Breast epithelium (tissue), 4 donors: ENCODE data around the gene MBD3. TPM values are rescaled to one million over a fixed set of nuclear protein-coding genes. Genes with fewer than 3 reads are reported as not detected.

Experiments
- DNase-seq, 2 donors: peaks; one replicate each; pipeline ENCODE4 v3.0.0-alpha.2; 2019; ENCODE audit warnings: low spot score in 2 of 2
- H3K27ac ChIP-seq, 2 donors: fragments of 200-600 bp; sonication (generic) in 1 of 2; one replicate each; pipeline ENCODE4 v1.5.1; 2016 to 2019; ENCODE audit warnings: mild to moderate bottlenecking in 1 of 2
- H3K27me3 ChIP-seq, 2 donors: fragments of 200-600 bp; sonication (generic) in 1 of 2; one replicate each; pipeline versions ENCODE4 v1.5.1 to v1.6.0; 2017 to 2019; ENCODE audit warnings: control low read depth in 1 of 2, mild to moderate bottlenecking in 1 of 2
- H3K36me3 ChIP-seq: fragments of 200-600 bp; one replicate; pipeline ENCODE4 v1.5.1; 2019
- H3K4me1 ChIP-seq, 2 donors: fragments of 200-600 bp; sonication (generic); one replicate each; pipeline ENCODE4 v1.5.1; 2016 to 2019; ENCODE audit warnings: control low read depth in 1 of 2
- H3K4me3 ChIP-seq, 3 donors: fragments of 200-600 bp; sonication (generic); 1 replicate in 2 of 3; 2 replicates in 1 of 3; pipeline ENCODE4 v1.5.1; 2016 to 2019; ENCODE audit warnings: mild to moderate bottlenecking in 3 of 3, moderate library complexity in 2 of 3
- H3K9me3 ChIP-seq, 2 donors: fragments of 200-600 bp; sonication (generic) in 1 of 2; one replicate each; pipeline ENCODE4 v1.5.1; 2016 to 2019; ENCODE audit warnings: control low read depth in 1 of 2
- POLR2A ChIP-seq: fragments of 450-650 bp; IDR thresholded peaks from one replicate; pipeline ENCODE4 v1.6.1; 2016; ENCODE audit warnings: antibody characterized with exemption, mild to moderate bottlenecking, moderate library complexity
- POLR2AphosphoS5 ChIP-seq, 3 donors: sonication (generic); formaldehyde crosslinking; IDR thresholded peaks; one replicate each; pipeline ENCODE4 v1.6.1; 2017; ENCODE audit warnings: antibody characterized with exemption in 3 of 3
- intact Hi-C: fragments of 100-400 bp; cut with DNase I; formaldehyde crosslinking; loops from one replicate; pipeline ENCODE4 v1.15.1; 2023; ENCODE audit warnings: low total_unique reads
- total RNA-seq, 3 donors: library from RNA; depleted of rRNA; stranded (reverse); fragments of >200 nt; gene quantifications; one replicate each; pipeline ENCODE4 v1.1.0, GENCODE V29; 2016
- TF ChIP-seq, protein P1 (sequence below), 3 donors: fragments of 450-650 bp; IDR thresholded peaks; one replicate each; pipeline ENCODE4 v1.5.1; 2016 to 2017; ENCODE audit warnings: antibody characterized with exemption in 3 of 3, mild to moderate bottlenecking in 3 of 3, moderate library complexity in 3 of 3

Gene MBD3
- total RNA-seq, 3 donors from 2014 or later: 51.8 to 71.3 (median 70.8) TPM

GRCh38 chr19:1590641-1591397 is 1.8 kb downstream of the MBD3 start:
- Histone ChIP-seq H3K4me3 (peak overlapping the region; percentile 73 to 91 (median 81)), H3K9me3 (no peaks in the 10 kb centered on the region), H3K4me1 (peaks cover 9 to 12% of the 10 kb centered on the region in 2 donors), H3K27me3 (no peaks in the 10 kb centered on the region), H3K27ac (peak overlapping the region; percentile 46 to 87), H3K36me3 (no peaks in the 10 kb centered on the region)
- no peak for DNase-seq
- intact Hi-C loops: no loop called here
- TF ChIP-seq POLR2A: no peak

GRCh38 chr19:1587872-1588271 is 4.8 kb downstream of the MBD3 start:
- DNase-seq: no peak
- peak overlapping the region in 1 of 2 donors; percentile 2 for H3K27ac ChIP-seq
- TF ChIP-seq, protein P1, sequence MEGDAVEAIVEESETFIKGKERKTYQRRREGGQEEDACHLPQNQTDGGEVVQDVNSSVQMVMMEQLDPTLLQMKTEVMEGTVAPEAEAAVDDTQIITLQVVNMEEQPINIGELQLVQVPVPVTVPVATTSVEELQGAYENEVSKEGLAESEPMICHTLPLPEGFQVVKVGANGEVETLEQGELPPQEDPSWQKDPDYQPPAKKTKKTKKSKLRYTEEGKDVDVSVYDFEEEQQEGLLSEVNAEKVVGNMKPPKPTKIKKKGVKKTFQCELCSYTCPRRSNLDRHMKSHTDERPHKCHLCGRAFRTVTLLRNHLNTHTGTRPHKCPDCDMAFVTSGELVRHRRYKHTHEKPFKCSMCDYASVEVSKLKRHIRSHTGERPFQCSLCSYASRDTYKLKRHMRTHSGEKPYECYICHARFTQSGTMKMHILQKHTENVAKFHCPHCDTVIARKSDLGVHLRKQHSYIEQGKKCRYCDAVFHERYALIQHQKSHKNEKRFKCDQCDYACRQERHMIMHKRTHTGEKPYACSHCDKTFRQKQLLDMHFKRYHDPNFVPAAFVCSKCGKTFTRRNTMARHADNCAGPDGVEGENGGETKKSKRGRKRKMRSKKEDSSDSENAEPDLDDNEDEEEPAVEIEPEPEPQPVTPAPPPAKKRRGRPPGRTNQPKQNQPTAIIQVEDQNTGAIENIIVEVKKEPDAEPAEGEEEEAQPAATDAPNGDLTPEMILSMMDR (IDR thresholded peaks at IDR 0.05): no peak
- TF ChIP-seq POLR2AphosphoS5 (IDR thresholded peaks at IDR 0.05) (no peak), POLR2A (no peak)
- intact Hi-C loops: no loop called here
- peaks cover 9 to 12% of the 10 kb centered on the region in 2 donors for H3K4me1 ChIP-seq
- no peaks in the 10 kb centered on the region for H3K36me3 ChIP-seq
- no peaks in the 10 kb centered on the region for H3K27me3 ChIP-seq
- H3K4me3 ChIP-seq: no peak overlapping the region
- no peaks in the 10 kb centered on the region for H3K9me3 ChIP-seq

GRCh38 chr19:1585243-1585580 is 7.5 kb downstream of the MBD3 start:
- no peaks in the 10 kb centered on the region for H3K9me3 ChIP-seq
- no peak overlapping the region for H3K4me3 ChIP-seq
- DNase-seq: no peak
- peaks cover 0 to under 1% of the 10 kb centered on the region in 2 donors for H3K4me1 ChIP-seq
- no peaks in the 10 kb centered on the region for H3K27me3 ChIP-seq
- H3K36me3 ChIP-seq: no peaks in the 10 kb centered on the region
- TF ChIP-seq POLR2A: no peak
- TF ChIP-seq, protein P1 (IDR thresholded peaks at IDR 0.05): no peak
- no peak for TF ChIP-seq POLR2AphosphoS5 (IDR thresholded peaks at IDR 0.05)
- no peak overlapping the region for H3K27ac ChIP-seq
- intact Hi-C loops: no loop called here

DNA sequence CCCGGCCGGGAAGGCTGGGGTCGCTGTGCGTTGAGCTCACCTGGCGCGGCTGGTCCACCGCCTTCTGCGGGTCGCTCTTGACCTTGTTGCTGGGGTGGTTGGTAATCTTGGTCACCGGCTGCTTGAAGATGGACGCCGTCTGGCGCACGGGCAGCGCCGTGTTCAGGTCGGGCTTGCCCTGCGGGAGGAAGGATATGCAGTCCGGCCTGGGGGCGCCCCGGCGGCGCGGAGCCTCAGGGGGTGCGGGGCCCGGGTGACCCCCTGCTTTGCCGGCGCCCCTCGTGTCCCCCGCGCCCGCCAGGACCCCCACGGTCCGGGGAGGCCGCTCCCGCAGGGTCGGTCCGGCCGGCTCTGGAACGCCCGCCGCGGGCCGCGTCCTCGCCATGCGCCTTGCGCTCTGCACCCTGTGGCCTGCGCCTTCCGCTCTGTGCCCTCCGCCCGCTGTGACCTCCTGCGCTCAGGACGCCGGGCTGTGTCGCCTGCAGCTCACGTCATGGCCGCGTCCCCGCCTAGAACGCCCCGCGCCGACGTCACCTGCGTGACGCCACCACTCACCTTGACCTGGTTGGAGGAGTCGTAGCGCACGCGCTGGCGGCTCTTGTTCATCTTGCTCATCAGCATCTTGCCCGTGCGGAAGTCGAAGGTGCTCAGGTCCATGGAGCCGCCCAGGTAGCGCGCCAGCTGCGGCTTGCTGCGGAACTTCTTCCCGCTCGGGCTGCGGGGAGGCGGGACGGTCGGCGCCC is 8.0 kb downstream of the MBD3 start:
- no peaks in the 10 kb centered on the region for H3K36me3 ChIP-seq
- no peak overlapping the region for H3K27ac ChIP-seq
- intact Hi-C loops: no loop called here
- DNase-seq: no peak
- no peak for TF ChIP-seq POLR2A
- TF ChIP-seq, protein P1 (IDR thresholded peaks at IDR 0.05): no peak
- no peak for TF ChIP-seq POLR2AphosphoS5 (IDR thresholded peaks at IDR 0.05)
- H3K27me3 ChIP-seq: no peaks in the 10 kb centered on the region
- no peaks in the 10 kb centered on the region for H3K4me1 ChIP-seq
- no peak overlapping the region for H3K4me3 ChIP-seq
- no peaks in the 10 kb centered on the region for H3K9me3 ChIP-seq

GRCh38 chr19:1582201-1582600 is 10.5 kb downstream of the MBD3 start:
- TF ChIP-seq POLR2AphosphoS5 (IDR thresholded peaks at IDR 0.05) (no peak), POLR2A (no peak)
- TF ChIP-seq, protein P1 (IDR thresholded peaks at IDR 0.05): no peak
- no peaks in the 10 kb centered on the region for H3K9me3 ChIP-seq
- peak overlapping the region; percentile 36 to 78 for H3K27ac ChIP-seq
- intact Hi-C loops: no loop called here
- H3K36me3 ChIP-seq: no peaks in the 10 kb centered on the region
- peak in 1 of 2 donors; percentile 74 for DNase-seq
- no peaks in the 10 kb centered on the region for H3K4me1 ChIP-seq
- no peaks in the 10 kb centered on the region for H3K27me3 ChIP-seq
- H3K4me3 ChIP-seq: no peak overlapping the region
